Neural cell (in vitro differentiated cells): ENCODE measurements around the gene PTPRK. TPM values are rescaled to one million over a fixed set of nuclear protein-coding genes. Genes with fewer than 3 reads are reported as not detected.

Experiments used
- H2AFZ ChIP-seq: fragments of 200-600, 300-800 bp; sonication (generic), shearing (Covaris generic); 2 replicates; pipeline ENCODE4 v1.6.0; 2014; ENCODE audit warnings: low read depth, mild to moderate bottlenecking, antibody characterized with exemption, low read length, moderate library complexity
- H3F3A ChIP-seq: fragments of 200-600 bp; shearing (Covaris generic); 2 replicates; pipeline ENCODE4 v1.6.1; 2016; ENCODE audit warnings: mild to moderate bottlenecking, moderate library complexity, mixed read lengths, antibody characterized with exemption, low read length; ENCODE audit not compliant: insufficient read depth, poor library complexity, severe bottlenecking
- H3K27ac ChIP-seq: fragments of 200-600, 300-800 bp; sonication (generic), shearing (Covaris generic); 2 replicates; pipeline ENCODE4 v1.5.1; 2014; ENCODE audit warnings: mild to moderate bottlenecking, low read length, moderate library complexity
- H3K27me3 ChIP-seq: fragments of 300-800, 200-600 bp; sonication (generic), shearing (Covaris generic); 2 replicates; pipeline ENCODE4 v1.6.0; 2014; ENCODE audit warnings: mild to moderate bottlenecking, low read depth, low read length, moderate library complexity; ENCODE audit not compliant: insufficient read depth
- H3K36me3 ChIP-seq: fragments of 300-800, 200-600 bp; sonication (generic), shearing (Covaris generic); 2 replicates; pipeline ENCODE4 v1.5.1; 2014; ENCODE audit warnings: mild to moderate bottlenecking, antibody characterized with exemption, low read length, moderate library complexity; ENCODE audit not compliant: insufficient read depth
- H3K4me2 ChIP-seq: fragments of 300-800, 200-600 bp; sonication (generic), shearing (Covaris generic); 2 replicates; pipeline ENCODE4 v1.6.0; 2014; ENCODE audit warnings: mild to moderate bottlenecking, low read length
- H3K4me3 ChIP-seq: fragments of 300-800, 200-600 bp; sonication (generic), shearing (Covaris generic); 2 replicates; pipeline ENCODE4 v1.5.1; 2014; ENCODE audit warnings: mild to moderate bottlenecking, low read length, moderate library complexity
- H3K79me2 ChIP-seq: fragments of 200-600 bp; shearing (Covaris generic); replicated peaks from 2 replicates; pipeline ENCODE4 v1.6.0; 2014; ENCODE audit warnings: mild to moderate bottlenecking, low read length, moderate library complexity; ENCODE audit not compliant: insufficient read depth
- H3K9ac ChIP-seq: fragments of 300-800, 200-600 bp; sonication (generic), shearing (Covaris generic); 2 replicates; pipeline ENCODE4 v1.6.1; 2016; ENCODE audit warnings: mild to moderate bottlenecking, low read length, mixed read lengths
- H3K9me2 ChIP-seq: fragments of 200-600 bp; shearing (Covaris generic); 2 replicates; pipeline ENCODE4 v1.6.1; 2016; ENCODE audit warnings: mild to moderate bottlenecking, low read length, mixed read lengths; ENCODE audit not compliant: insufficient read depth
- H3K9me3 ChIP-seq: fragments of 200-600, 300-800 bp; sonication (generic), shearing (Covaris generic); 2 replicates; pipeline ENCODE4 v1.6.1; 2016; ENCODE audit warnings: mild to moderate bottlenecking, mixed run types, low read length, moderate library complexity, mixed read lengths
- H4K20me1 ChIP-seq: fragments of 200-600 bp; shearing (Covaris generic); 2 replicates; pipeline ENCODE4 v1.6.1; 2016; ENCODE audit warnings: mild to moderate bottlenecking, mixed run types; ENCODE audit not compliant: insufficient read depth
- EP300 ChIP-seq: fragments of 450-650 bp; conservative IDR thresholded peaks from 2 replicates; pipeline ENCODE4 v1.6.1; 2014; ENCODE audit warnings: antibody characterized with exemption, mild to moderate bottlenecking, moderate library complexity; ENCODE audit not compliant: poor library complexity, severe bottlenecking
- EZH2 ChIP-seq: fragments of 200-600, 300-800 bp; shearing (Covaris generic), sonication (generic); IDR thresholded peaks from 2 replicates; pipeline ENCODE4 v1.6.1; 2014; ENCODE audit warnings: antibody characterized with exemption, low read length, borderline replicate concordance, mild to moderate bottlenecking; ENCODE audit not compliant: insufficient read depth, poor library complexity, severe bottlenecking
- MXI1 ChIP-seq: fragments of 450-650 bp; conservative IDR thresholded peaks from 2 replicates; pipeline ENCODE4 v1.6.1; 2014; ENCODE audit warnings: antibody characterized with exemption, mild to moderate bottlenecking; ENCODE audit not compliant: poor library complexity, severe bottlenecking
- POLR2AphosphoS5 ChIP-seq: IDR thresholded peaks from 2 replicates; pipeline ENCODE4 v1.6.1; 2012
- RAD21 ChIP-seq: fragments of 450-650 bp; conservative IDR thresholded peaks from 2 replicates; pipeline ENCODE4 v1.6.1; 2014; ENCODE audit warnings: antibody characterized with exemption, mild to moderate bottlenecking, moderate library complexity
- REST ChIP-seq: IDR thresholded peaks from 2 replicates; pipeline ENCODE4 v1.6.1; 2012; ENCODE audit warnings: borderline replicate concordance
- SMC3 ChIP-seq: fragments of 450-650 bp; conservative IDR thresholded peaks from 2 replicates; pipeline ENCODE4 v1.6.1; 2014; ENCODE audit warnings: antibody characterized with exemption, mild to moderate bottlenecking, moderate library complexity; ENCODE audit not compliant: poor library complexity
- TAF1 ChIP-seq: IDR thresholded peaks from 2 replicates; pipeline ENCODE4 v1.6.1; 2012; ENCODE audit warnings: low read depth
- polyA plus RNA-seq: library from polyadenylated mRNA; depleted of rRNA; stranded (reverse); fragments of >200 nt; gene quantifications from 2 replicates; pipeline ENCODE4 v1.2.3, GENCODE V29; 2014
- TF ChIP-seq, protein P1 (sequence below): fragments of 450-650 bp; IDR thresholded peaks from 2 replicates; pipeline ENCODE4 v1.5.1; 2014; ENCODE audit warnings: antibody characterized with exemption, mild to moderate bottlenecking, moderate library complexity; ENCODE audit not compliant: poor library complexity, severe bottlenecking

PTPRK gene
- polyA plus RNA-seq, 1 donor from 2014 or later: 10.4 TPM

DNA sequence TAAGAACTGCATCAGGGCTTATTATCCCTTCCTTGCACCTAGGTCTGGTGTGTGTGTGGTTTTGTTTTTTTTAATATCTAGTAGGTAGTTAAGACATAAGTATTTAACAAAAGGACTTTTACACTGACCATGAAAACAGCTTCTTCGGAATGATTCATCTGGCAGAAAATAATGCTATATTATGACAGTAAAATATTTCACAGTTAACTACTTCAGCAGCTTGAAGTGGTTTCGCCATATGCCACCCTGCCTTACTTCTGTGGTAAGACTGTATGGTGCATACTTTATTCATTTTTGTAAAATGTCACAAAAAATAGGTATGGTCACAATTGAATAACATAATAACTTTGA is 858 bp upstream of the PTPRK start:
- peak overlapping the region; percentile 52 for H2AFZ ChIP-seq
- TF ChIP-seq REST: no peak
- TF ChIP-seq POLR2AphosphoS5: no peak
- TF ChIP-seq, protein P1, sequence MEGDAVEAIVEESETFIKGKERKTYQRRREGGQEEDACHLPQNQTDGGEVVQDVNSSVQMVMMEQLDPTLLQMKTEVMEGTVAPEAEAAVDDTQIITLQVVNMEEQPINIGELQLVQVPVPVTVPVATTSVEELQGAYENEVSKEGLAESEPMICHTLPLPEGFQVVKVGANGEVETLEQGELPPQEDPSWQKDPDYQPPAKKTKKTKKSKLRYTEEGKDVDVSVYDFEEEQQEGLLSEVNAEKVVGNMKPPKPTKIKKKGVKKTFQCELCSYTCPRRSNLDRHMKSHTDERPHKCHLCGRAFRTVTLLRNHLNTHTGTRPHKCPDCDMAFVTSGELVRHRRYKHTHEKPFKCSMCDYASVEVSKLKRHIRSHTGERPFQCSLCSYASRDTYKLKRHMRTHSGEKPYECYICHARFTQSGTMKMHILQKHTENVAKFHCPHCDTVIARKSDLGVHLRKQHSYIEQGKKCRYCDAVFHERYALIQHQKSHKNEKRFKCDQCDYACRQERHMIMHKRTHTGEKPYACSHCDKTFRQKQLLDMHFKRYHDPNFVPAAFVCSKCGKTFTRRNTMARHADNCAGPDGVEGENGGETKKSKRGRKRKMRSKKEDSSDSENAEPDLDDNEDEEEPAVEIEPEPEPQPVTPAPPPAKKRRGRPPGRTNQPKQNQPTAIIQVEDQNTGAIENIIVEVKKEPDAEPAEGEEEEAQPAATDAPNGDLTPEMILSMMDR: no peak
- TF ChIP-seq EP300: no peak
- TF ChIP-seq SMC3: no peak
- no peak for TF ChIP-seq RAD21
- TF ChIP-seq TAF1: no peak
- TF ChIP-seq MXI1: no peak
- no peak for TF ChIP-seq EZH2

DNA sequence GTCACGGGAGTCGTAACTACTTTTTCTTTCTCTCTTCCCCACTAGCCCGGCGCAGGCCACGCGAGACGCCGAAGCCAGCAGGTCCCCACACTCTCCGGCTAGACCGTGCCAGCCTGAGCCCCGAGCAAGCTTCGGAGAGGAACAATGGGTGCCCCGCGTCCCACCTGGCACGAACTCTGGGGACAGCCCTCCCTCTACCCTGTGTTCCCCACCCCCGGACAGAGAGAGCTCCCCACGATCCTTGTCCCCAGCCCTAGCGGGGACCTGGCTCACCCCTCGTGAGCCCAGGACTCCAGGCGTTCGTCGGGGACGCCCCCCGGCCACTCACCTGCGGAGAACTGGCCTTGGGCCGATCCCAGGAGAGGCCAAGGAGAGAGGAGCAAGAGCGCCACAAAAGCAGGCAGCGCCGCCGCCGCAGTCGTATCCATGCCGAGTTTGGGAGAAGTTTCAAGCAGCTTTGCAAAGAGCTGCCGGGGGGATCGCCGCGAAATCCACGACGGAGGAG is 416 bp downstream of the PTPRK start:
- TF ChIP-seq TAF1: no peak
- TF ChIP-seq EP300: no peak
- TF ChIP-seq RAD21: no peak
- no peak for TF ChIP-seq SMC3
- no peak for TF ChIP-seq REST
- TF ChIP-seq, protein P1: no peak
- no peak for TF ChIP-seq POLR2AphosphoS5
- TF ChIP-seq MXI1: no peak
- TF ChIP-seq EZH2: no peak
- Histone ChIP-seq H2AFZ (peak overlapping the region; percentile 53), H3F3A (no peaks in the 10 kb centered on the region), H3K27me3 (peaks cover 20% of the 10 kb centered on the region), H3K36me3 (no peaks in the 10 kb centered on the region), H3K9me2 (no peaks in the 10 kb centered on the region), H3K9ac (peak overlapping the region; percentile 86), H4K20me1 (no peaks in the 10 kb centered on the region), H3K79me2 (peaks cover 32% of the 10 kb centered on the region), H3K9me3 (no peaks in the 10 kb centered on the region), H3K4me3 (peak overlapping the region; percentile 78), H3K27ac (peak overlapping the region; percentile 29), H3K4me2 (peak overlapping the region; percentile 85)

More for the DNA sequence above, 858 bp upstream of the PTPRK start:
- peak overlapping the region; percentile 63 for H3K4me2 ChIP-seq
- peak overlapping the region; percentile 78 for H3K4me3 ChIP-seq
- no peaks in the 10 kb centered on the region for H3K36me3 ChIP-seq
- H3K27ac ChIP-seq: peak overlapping the region; percentile 82
- no peaks in the 10 kb centered on the region for H3K9me2 ChIP-seq
- peak overlapping the region; percentile 86 for H3K9ac ChIP-seq
- peaks cover 25% of the 10 kb centered on the region for H3K79me2 ChIP-seq
- H3F3A ChIP-seq: no peaks in the 10 kb centered on the region
- no peaks in the 10 kb centered on the region for H3K9me3 ChIP-seq
- peaks cover 20% of the 10 kb centered on the region for H3K27me3 ChIP-seq
- H4K20me1 ChIP-seq: no peaks in the 10 kb centered on the region
